Activated CD8-positive, alpha-beta memory T cell treated with anti-CD3 and anti-CD28 coated beads for 24 hours (primary cell): ENCODE results near the gene ATP8A2.

Source experiments
- DNase-seq: peaks from one replicate; pipeline ENCODE4 v3.0.0-alpha.2; 2020

The ATP8A2 gene

DNA sequence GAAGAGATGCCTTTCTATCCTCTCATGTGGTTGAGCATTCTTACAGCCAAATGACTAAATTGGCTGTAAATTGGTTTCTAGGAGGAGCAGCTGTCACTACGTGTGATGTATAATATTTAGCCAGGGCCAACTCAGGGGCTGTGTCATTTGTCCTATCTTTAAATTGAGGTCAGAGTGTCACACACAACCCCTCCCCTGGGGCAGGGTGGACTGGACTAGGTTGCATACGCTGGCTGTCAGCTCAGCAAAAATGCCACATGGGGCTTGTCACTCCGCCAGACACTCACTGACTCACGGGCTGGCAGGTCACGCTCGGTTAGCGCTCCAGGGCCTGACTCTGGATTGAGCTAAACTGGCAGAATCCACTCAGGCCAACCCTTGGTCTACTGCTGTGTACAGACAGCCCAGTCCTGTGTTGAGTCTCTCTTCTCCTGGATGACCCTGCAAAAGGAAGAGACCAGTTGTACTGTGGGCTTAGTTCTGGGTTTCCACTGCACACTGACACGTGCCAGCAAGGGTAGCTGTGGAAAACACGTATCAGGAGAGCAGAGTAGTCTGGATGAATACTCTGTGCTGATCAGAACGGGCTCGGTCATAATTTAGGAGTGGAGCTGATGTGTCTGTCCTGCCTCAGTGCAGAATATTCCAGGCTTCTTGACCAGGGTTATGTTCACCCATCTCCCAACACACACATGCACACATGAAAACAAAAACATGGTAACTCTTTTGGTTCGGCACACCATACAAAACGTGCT is 650.9 kb downstream of the ATP8A2 start:
- no peak for DNase-seq

DNA sequence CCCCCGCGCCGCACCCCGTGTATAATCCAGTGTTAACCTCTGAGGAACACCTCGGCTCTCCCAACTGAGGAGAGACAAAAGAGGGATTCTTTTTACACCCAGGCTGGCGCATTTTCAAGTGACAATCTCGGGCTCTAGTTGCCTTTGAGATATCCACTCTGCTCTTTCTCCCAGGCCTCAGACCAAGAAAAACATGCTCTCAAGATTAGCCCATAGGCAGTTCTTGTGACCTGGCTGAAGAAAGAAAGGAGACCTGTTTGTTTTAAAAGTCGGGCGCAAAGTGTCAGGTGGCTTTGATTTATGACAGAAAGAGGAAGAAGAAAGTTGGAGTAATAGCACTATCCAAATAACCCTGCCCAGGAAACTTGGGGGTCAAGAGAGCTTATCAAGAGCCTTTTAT is 652.8 kb downstream of the ATP8A2 start:
- DNase-seq, result no peak

DNA sequence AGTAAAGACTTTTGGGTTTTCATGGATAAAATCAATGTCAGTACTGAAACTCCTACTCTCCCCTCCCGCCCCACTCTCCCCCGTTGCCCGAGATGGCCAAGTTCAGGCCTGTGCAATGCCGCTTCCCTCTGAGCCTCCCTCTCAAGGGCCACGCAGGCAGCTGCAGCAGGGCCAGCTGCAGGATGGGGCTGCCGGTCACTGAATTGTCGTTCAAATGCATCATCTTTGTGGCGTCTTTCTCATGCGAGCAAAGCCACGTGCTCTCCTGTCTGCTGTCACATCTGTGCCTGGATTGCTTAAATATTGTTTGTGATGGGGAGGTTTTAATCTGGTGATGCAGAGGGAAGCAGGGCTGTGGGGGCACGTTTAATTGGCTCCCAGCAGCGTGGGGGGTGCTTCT is 653.4 kb downstream of the ATP8A2 start:
- no peak for DNase-seq

DNA sequence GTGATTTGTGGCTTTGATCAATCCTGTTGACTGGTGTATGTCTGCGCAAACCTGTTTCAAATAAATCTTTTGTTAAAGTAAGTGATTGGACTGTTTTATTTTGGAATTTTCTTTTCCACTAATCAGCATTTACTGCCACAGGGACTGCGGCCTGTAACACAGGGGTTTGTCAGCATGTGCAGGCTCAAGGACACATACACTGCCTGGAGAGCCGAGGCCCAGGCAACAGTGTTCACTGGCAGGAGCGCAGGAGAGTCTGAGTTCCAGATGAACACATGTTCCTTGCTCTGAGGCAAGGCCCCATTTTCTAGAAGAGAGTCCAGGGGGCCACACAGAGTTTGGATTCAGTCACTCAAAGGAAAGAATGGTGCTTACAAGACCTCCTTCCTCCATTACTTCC is 654.0 kb downstream of the ATP8A2 start:
- no peak for DNase-seq

DNA sequence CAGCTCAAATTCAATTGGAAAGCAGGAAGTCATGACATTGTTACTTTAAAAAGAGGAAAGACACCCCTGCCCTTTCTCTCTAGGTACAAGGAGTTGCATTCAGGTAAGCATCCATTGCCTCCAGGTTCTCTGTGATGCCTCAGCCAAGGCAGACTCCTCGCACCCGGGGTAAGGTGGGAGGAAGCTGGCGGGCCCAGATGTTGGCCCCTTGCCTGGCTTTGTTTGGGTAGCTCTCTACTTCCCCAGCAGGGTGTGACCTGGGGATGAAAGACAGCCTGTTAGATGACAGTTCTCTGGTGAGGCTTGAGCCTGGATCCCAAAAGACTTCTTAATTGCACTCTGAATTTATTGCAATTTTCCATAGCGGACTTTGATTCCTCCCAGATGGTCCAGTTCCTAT is 654.4 kb downstream of the ATP8A2 start:
- DNase-seq, result no peak

DNA sequence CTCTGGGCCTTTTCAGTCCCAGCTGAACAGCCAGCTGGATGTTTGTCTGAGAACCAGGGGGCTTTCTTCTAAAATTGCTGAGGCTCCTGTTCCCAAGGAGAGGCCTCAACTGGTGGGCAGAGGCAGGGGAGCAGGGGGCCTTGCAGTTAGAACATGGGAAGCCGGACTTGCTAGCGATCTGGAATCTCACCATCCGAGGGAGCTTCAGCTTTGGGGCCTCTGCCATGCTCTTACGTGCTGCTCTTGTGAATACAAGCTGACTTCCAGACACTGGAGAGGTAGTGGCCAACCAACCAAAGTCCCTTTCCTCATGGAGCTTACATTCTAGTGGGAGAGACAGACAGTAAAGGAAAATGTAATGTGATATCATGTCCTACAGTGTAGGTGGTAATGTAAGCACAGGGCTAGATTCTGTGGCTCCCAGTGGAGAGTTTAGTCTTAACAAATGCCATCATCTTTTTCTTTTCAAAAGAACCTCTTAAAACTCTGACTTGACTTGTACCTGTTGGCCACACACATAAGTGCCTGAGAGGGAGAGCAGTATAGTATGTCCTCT is 657.9 kb downstream of the ATP8A2 start:
- no peak for DNase-seq

DNA sequence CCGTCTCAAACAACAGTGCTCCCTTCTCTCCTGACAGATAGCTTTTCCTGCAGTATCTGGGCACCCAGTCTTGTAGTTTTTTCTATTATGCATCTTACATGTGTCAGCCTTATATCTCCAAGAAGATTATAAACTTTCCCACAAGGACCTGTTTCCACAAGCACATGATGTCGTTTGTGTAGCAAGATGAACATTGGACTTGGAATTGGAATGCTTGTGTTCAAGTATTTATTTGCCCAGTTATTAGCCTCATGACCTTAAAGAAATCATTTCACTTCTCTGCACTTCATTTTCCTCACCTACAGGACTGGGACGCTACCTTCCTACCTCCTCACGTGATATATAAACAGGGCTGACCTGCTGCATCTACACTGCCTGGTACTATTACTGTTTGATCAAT is 658.6 kb downstream of the ATP8A2 start:
- no peak for DNase-seq

DNA sequence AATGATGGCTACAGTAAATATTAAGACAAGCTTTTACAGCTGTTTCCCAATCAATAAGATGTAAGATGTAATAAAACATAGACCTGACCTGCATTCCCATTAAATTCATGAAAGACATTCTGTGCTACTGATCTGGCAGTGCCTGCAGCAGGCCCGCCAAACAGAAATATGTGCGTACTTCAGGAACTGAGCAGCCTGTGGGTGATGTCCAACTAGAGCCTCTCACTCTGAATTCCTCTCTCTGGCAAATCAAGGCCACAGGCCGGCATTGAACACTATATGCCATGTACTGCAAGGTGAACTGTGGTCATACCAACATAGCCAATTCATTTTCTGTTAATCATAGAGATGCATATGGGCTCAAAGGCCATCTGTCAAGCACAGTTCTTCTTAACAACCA is 662.2 kb downstream of the ATP8A2 start:
- DNase-seq, result no peak

DNA sequence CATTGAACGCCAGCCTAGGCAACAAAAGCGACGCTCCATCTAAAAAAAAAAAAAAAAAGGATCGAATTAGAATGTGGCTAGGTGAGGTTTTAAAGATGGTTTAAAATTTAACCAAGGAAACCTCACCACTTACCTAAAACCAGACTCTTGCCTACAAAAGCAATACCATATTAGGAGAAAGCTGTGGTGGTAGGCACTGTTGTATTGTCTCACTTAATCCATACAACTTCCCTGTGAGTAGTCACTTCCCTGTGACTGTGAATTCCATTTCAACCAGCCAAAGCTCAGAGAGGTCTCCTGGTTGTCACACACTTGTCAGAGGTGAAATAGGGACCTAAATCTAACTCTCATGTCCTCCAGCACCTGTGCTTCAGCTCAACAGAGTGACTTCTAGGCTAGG is 664.6 kb downstream of the ATP8A2 start:
- DNase-seq, result no peak

DNA sequence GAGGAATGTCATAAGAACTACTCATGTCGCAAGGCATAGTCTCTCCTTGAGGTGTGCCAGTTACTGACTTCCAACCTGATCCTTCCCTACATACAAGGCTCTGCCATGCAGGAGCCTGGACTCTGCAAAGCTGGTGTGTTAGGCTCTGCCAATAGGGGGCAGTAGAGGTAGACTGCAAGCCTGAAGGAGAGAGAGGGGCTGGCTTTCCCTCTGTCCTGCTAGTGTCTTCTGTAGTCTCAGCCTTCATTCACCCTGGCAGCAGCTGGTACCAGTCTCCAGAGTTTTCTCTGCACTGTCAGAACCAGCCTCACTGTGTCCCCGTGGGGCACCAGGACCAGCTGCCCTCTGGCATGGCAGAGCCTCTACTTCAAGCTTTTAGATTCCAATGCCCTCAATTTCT is 665.5 kb downstream of the ATP8A2 start:
- no peak for DNase-seq

DNA sequence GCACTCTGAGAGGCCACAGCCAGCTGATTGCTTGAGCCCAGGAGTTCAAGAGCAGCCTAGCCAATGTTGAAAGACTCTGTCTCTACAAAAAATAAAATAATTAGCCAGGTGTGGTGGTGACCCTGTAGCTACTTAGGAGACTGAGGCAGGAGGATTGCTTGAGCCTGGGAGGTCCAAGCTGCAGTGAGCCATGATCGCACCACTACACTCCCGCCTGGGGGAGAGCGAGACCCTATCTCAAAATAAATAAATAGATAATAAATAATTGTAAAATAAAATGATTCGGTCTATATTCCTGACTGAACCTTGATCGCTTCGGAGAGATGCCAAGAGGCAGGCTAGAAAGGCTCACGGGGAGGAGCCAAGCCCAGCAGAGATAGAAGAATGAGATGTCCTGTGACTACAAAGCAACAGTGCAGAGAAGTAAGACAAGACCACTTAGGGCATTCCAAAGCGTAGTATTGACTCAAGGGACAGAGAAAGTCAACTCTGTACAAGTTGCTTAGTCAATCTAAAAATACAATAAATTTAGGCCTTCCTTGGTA is 667.2 kb downstream of the ATP8A2 start:
- DNase-seq, result no peak

DNA sequence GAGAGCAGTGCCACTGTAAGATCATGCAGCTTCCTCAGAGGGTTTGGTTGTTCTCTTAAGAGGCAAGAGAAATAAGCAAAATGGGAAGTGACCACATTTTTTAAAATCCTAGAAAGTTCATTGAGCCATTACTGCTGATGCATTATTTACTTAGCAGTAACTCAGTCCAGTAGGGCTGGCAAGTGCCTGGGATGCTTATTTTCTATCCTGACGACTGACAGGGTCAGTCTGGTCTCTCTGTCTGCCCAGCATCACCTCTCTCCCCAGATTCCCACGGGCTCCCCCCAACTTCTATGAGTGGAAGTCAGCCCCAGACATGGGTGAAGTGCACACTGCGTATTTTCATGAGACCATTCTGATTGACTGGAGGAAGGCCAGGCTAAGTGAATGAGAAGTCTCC is 669.7 kb downstream of the ATP8A2 start:
- no peak for DNase-seq

DNA sequence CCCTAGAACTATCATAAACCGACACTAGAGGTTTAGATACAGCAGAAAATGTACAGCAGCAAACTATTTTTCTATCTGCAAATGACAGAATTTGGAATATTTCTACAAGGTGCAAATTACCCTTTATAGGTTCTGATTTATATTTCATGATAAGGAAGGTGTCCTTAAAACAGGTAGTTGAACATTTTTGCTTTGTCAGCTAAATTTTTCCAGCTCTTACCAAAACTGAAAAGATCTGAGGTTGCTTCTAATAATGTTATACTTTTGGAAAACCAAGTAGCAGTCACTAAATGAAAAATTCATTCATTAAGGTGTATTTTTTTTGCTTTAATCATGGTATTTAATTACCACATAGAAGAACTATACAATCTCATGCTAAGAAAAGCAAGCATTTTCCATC is 671.0 kb downstream of the ATP8A2 start:
- no peak for DNase-seq

DNA sequence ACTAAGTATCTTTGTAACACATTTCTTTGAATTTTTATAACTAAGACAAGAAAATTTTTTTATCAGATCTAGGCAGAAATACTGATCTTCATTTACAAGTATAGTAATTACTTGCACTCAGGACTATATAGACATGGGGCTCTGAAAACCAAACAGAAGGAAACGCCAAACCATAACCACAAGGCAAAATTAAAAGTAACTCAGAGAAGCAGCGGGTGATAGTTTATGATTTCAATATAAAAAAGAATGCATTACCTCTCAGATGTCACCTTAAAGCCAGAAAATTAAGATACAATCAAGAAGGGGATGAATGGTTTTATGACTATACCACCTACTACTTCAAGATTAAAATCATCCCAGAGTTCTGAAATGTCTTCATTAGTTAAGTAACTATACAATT is 673.4 kb downstream of the ATP8A2 start:
- no peak for DNase-seq

DNA sequence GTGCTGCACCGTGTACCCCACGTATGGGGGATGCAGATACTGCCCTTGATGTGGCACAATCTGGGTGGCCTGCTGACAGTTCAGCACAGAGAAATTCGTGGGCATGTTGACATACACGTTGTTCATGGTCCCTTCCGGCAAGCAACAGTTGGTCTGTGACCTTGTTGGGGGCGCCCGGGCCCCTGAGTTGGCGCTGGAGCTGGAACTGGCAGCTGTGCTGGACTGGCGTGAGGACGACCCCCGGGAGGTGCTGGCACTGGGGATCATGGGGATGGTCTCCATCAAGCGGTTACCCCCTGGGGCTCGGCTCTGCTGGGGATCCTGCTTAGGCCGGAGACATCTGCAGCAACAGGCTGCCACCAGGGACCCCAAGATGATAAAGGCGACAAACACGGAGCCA is 674.9 kb downstream of the ATP8A2 start:
- DNase-seq, result no peak

DNA sequence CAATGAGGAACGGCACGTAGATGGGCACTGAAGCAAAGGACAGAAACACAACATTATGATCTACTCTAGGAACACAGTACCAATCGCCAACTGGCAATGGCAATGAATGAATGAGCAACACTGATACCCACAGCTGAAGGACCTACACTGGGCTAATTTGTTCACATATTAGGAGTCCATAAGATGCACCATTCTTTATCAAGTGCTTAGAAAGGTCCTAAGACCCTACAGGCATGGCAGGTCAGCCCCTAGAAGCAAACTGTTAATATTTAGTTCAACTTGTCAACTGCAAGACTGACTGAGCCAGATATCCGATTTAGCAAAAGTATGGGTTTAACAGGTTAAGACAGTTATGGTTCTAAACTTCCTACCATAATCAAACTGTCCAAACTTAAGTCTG is 675.3 kb downstream of the ATP8A2 start:
- no peak for DNase-seq

DNA sequence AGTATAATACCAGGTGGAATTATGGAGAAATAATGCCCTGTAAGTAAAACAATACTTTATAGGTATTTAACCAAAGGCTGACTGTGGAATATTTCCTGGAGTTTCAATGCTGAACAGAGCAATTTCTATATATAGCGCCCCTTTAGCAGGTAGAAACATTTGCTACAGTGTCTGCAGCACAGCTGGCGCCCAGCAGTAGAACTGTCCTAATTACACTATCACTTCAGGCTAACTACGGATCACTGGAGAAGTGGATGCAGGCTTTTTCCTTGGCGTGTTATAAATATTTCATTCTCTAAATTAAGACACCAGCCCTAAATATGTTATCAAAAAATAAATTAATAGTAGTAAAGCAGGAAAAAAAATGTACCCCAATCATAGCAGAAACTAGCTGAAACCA is 677.0 kb downstream of the ATP8A2 start:
- no peak for DNase-seq

DNA sequence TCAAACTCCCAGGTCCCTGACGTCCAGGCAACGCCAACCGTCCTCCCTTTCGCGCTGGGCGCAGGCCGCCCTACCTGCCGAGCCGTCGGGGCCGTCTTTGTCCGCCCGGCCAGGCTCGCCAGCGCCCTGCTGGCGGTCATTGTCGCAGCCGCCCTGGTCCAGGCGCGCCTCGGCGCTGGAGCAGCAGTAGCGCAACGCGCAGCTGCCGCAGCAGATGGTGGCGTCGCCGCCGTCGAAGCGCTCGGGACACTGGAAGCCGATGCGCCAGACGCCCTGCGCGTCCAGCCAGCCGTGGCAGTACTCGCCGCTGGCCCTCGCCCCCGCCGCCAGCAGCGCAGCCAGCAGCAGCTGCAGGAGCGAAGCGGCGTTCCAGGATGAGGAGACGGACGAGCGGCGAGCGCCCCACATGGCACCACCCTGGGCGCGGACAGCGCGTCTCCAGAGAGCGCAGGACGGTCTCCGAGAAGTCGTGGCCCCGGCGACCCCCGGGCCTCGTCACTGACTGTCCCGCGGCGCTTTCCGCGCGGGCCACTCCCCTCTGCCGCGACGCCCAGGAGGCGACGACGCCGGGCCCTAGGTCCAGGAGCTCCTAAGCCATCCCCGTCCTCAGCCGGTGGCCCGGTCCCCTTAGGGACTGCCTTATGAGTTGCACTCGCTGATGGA is 678.9 kb downstream of the ATP8A2 start:
- DNase-seq, result peak; percentile 63

DNA sequence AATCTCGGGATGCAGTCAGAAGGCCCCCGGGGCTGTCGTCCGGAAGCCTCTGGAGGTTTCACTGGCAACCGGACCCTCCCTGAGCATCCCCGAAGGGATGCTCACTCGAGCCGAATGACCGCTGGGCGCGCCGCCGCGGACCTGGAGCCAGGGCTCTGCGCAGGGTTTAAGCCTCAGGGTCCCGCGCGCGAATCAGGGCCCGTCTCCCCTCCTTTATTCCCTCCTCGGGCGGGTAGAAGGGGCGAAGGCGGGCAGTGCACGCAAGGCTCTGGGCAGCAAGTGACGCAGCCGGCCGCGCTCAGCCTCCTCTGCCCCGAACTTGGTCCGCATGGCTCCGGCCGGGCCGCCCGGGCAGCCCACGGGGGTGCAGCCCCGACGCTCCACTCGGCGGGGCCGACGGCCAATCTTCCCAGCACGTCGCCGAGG is 679.5 kb downstream of the ATP8A2 start:
- no peak for DNase-seq

DNA sequence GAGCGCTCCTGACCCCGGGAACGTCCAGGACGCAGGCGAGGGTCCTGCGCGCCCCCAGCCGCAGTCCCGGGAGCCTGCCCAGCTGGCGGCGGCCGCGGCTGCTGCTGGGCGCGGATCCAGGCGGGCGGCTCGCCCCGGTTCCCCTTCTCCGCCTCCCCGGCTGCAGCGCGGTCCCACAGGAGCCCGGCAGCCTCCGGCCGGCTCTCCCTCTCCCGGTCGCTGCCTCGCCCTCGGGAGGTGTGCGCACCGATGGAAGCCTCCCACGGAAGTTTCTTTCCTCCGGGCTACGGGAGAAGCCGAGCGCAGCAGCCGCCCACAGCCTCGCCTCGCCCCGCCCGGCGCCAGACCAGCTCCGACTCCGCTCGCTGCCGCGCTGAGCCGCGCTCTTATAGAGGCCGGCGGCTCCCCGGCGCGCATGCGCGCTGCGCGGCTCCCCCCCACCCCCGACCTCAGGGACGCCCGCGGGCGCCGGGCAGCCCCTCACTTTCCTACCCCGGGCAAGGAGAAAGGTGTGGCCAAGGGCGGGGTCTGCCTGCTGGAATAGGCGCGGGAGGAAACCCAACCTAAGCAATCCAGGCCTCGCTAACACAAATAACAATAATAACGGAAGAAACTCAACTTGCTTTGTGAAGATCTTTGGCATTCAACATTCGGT is 680.0 kb downstream of the ATP8A2 start, which contains the start of gene SHISA2:
Gene SHISA2, minus strand, starts transcription at position 360 of the 655 bp plus-strand sequence. CDS start 1,041 bp downstream, outside the sequence.
- peak; percentile 83 for DNase-seq

DNA sequence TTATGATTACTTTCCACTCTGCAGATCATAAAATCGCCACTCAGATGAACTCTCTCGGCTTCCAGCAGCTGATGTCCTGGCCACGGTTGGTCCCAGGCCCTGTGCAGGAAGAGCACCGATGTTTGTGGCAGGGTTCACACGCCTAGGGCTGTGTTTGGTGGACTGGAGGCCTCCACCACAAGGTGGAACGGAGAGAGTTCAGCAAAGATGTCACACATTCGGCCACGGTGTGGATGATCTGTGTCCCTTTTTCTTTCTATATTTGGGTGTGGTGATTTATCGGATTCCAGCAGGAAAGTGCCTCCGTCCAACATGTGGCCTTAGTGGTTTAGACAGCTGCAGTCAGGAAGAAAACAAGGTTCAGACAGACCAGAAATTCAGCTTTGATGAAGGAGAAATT is 680.6 kb downstream of the ATP8A2 start:
- no peak for DNase-seq

DNA sequence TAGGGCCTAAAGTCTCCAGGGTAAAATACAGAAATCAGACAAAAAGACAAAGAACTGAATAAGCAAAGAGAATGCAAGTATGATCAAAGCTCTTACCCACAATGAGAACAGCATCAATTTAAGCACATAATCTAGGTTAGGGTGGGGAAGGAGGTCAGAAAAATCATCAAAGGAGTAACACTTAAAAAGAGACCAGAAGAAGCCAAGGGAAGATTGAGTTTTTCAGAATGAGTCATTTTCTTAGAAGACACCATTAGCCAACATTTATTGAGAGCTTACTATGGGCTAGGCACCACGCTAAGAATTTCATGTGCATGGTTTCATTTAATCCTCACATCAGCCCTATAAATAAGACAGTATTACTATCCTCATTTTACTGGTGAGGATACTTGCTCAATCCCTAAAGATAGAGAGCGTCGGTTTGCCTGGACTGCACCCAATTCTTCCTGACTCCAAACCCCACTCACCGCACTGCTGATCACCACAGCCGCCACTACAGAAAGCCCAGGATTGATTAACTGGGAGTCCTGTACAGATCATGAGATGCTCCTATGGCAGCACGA is 681.7 kb downstream of the ATP8A2 start:
- no peak for DNase-seq

DNA sequence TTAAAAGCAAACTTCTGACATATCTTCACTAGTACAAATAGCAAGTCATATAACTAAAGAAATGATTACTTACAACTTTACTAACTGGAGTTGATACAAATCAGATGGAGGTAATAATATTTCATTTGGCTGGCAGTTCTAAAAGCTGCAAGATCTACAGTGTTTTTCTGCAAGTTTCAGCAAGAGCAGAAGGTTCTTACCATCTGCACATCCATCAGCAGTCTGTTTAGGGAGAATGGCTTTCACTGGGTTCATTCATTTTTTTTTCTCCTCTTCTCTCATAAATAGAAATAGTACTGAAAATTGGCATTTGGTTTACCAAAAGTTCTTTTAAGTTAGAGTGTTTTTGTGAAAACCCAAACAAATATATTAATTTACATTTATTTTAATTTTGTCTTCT is 683.1 kb downstream of the ATP8A2 start:
- no peak for DNase-seq
